Heart right ventricle (tissue), 16 donors: ENCODE results near the gene MKRN2OS. TPM values are rescaled to one million over a fixed set of nuclear protein-coding genes. Genes with fewer than 3 reads are reported as not detected.

ENCODE experiments used
- ATAC-seq, 8 donors: fragments of 200-7000 bp; cut with Tn5 transposase; one replicate each; pipeline ENCODE4 v1.9.1; 2020; ENCODE audit warnings: mild to moderate bottlenecking in 8 of 8, moderate library complexity in 8 of 8, moderate number of reproducible peaks in 1 of 8
- DNase-seq, 2 donors: peaks; one replicate each; pipeline ENCODE4 v3.0.0-alpha.2; 2020
- H3K27ac ChIP-seq, 10 donors: fragments of 200-600 bp; sonication (generic) in 2 of 10; one replicate each; pipeline versions ENCODE4 v1.5.0 to v1.8.0; 2020 to 2022; ENCODE audit warnings: mild to moderate bottlenecking in 3 of 10
- H3K27me3 ChIP-seq, 7 donors: fragments of 200-600 bp; one replicate each; pipeline ENCODE4 v1.8.0; 2021 to 2022; ENCODE audit warnings: mild to moderate bottlenecking in 2 of 7
- H3K36me3 ChIP-seq, 9 donors: fragments of 200-600 bp; sonication (generic) in 1 of 9; one replicate each; pipeline versions ENCODE4 v1.5.0 to v1.8.0; 2020 to 2022; ENCODE audit warnings: mild to moderate bottlenecking in 2 of 9
- H3K4me1 ChIP-seq, 9 donors: fragments of 200-600 bp; sonication (generic) in 1 of 9; one replicate each; pipeline versions ENCODE4 v1.5.0 to v1.8.0; 2020 to 2022; ENCODE audit warnings: mild to moderate bottlenecking in 4 of 9
- H3K4me3 ChIP-seq, 10 donors: fragments of 200-600 bp; sonication (generic) in 2 of 10; one replicate each; pipeline versions ENCODE4 v1.5.0 to v1.8.0; 2020 to 2022; ENCODE audit warnings: mild to moderate bottlenecking in 7 of 10, moderate library complexity in 2 of 10
- H3K9me3 ChIP-seq, 11 donors: fragments of 200-600 bp in 10 of 11; sonication (generic) in 2 of 11; one replicate each; pipeline versions ENCODE4 v1.5.0 to v1.8.0; 2013 to 2022; ENCODE audit warnings: mild to moderate bottlenecking in 2 of 11, control low read depth in 1 of 11, moderate library complexity in 1 of 11
- CTCF ChIP-seq, 9 donors: fragments of 200-600 bp; sonication (generic) in 2 of 9; IDR thresholded peaks; one replicate each; pipeline versions ENCODE4 v1.5.0 to v1.8.0; 2021 to 2022; ENCODE audit warnings: antibody characterized with exemption in 9 of 9, mild to moderate bottlenecking in 5 of 9, moderate library complexity in 1 of 9
- WGBS, 2 donors: extraction: QIAGEN DNeasy Blood & Tissue Kit; methylation state at CpG; one replicate each; pipeline ENCODE4 v1.1.7; 2013; ENCODE audit warnings: inconsistent platforms in 1 of 2; 5-methylcytosine and 5-hydroxymethylcytosine counted together
- intact Hi-C, 10 donors: fragments of 100-400 bp; cut with DNase I; formaldehyde crosslinking; loops; one replicate each; pipeline versions ENCODE4 v1.11.1 to v1.14.2; 2022
- polyA plus RNA-seq, 2 donors: library from polyadenylated mRNA; stranded (reverse); fragments of 200-250 nt; gene quantifications; one replicate each; pipeline ENCODE4 v1.2.3, GENCODE V29; 2013
- total RNA-seq, 10 donors: library from RNA; stranded (reverse); fragmentation: NEBNext Ultra II Directional in 3 of 10; extraction: Animal tissue kit (Norgen Biotek cat#: 25700) in 3 of 10; gene quantifications; one replicate each; pipeline versions ENCODE4 v1.2.1 to v1.2.4, GENCODE V29; 2021 to 2023
- donor health status: Arrhythmogenic right ventricular cardiomyopathy.
- donor health status: ischemic (EF 13 %, LVEDD 7.1; RV severe dilation, severe dysfunction).
- donor health status: healthy with polysubstance abuse.
- donor health status: DM: no; HTN: yes; CAD: no.
- donor health status: DM: no; HTN: no; CAD: no.
- donor health status: ischemic (EF 25% LVEDD 6.9; RV normal size, moderate dysfunction).
- donor health status: ischemic (EF 25% LVEDD 5.7; RV mildly dilated, moderate dysfunction).
- donor health status: healthy.
- donor health status: DM: yes; HTN: yes; CAD: no.
- donor health status: Ischemic cardiomyopathy.
- donor health status: ischemic (EF 35%, LVEDD 5.7; RV mildly dilated, moderate dysfunction).
- donor health status: nonischemic (EF 11% LVEDD 7.7; RV severe dilation, severe dysfunction).
- donor health status: DM: yes; HTN: yes; CAD: no.
- donor health status: PGD.
- donor health status: ischemic (EF 29% LVEDD 5.4; RV normal size, mild dysfunction).
- donor health status: nonischemic (EF 23%, LVEDD 6.1; RV moderate dilation, normal function).

Gene MKRN2OS
- total and polyA plus RNA-seq, 12 donors = 0.49 to 9.3 (median 6.2) TPM; not detected in 5

GRCh38 chr3:12536423-12536822 is 8.9 kb downstream of the MKRN2OS start:
- no peaks in the 10 kb centered on the region for H3K27me3 ChIP-seq
- H3K27ac ChIP-seq = no peak overlapping the region
- H3K36me3 ChIP-seq = peaks cover 0 to 47% (median 6%) of the 10 kb centered on the region in 9 donors
- 82 to 87% methylated on average over 6 of the region's 6 CpGs for WGBS, 2 donors
- TF ChIP-seq CTCF (IDR thresholded peaks at IDR 0.05) = peak in 3 of 9 donors; percentile 20 to 26 (median 22)
- no peak for DNase-seq
- peaks cover 0 to 3% (median 0%) of the 10 kb centered on the region in 9 donors for H3K4me1 ChIP-seq
- no peak for ATAC-seq
- intact Hi-C loops = no loop called here
- no peaks in the 10 kb centered on the region for H3K9me3 ChIP-seq
- H3K4me3 ChIP-seq = no peak overlapping the region

GRCh38 chr3:12532182-12532581 is 13.1 kb downstream of the MKRN2OS start:
- ATAC-seq (no peak), DNase-seq (no peak)
- 94 to 95% methylated on average over 5 of the region's 5 CpGs for WGBS, 2 donors
- Histone ChIP-seq H3K9me3 (no peaks in the 10 kb centered on the region), H3K4me3 (no peak overlapping the region), H3K27ac (no peak overlapping the region), H3K36me3 (peaks cover 0 to 55% (median 13%) of the 10 kb centered on the region in 9 donors), H3K27me3 (no peaks in the 10 kb centered on the region), H3K4me1 (peaks cover 0 to 3% (median 0%) of the 10 kb centered on the region in 9 donors)
- TF ChIP-seq CTCF (IDR thresholded peaks at IDR 0.05) = no peak
- intact Hi-C loops = no loop called here

- intact Hi-C loops = no loop called here
- Histone ChIP-seq H3K36me3 (peaks cover 0 to 58% (median 13%) of the 10 kb centered on the region in 9 donors), H3K27ac (no peak overlapping the region), H3K27me3 (no peaks in the 10 kb centered on the region), H3K9me3 (no peaks in the 10 kb centered on the region), H3K4me1 (peaks cover 0 to 5% (median 0%) of the 10 kb centered on the region in 9 donors), H3K4me3 (no peak overlapping the region)
- no peak for DNase-seq
- 89 to 90% methylated on average over 3 of the region's 3 CpGs for WGBS, 2 donors
- ATAC-seq = no peak
- no peak for TF ChIP-seq CTCF (IDR thresholded peaks at IDR 0.05)
Measured at GRCh38 chr3:12527757-12528143, 17.5 kb downstream of the MKRN2OS start.

- DNase-seq (peak; percentile 35 to 49), ATAC-seq (peak; percentile 65 to 93 (median 86))
- peak in 6 of 9 donors; percentile 10 to 59 (median 42) for TF ChIP-seq CTCF (IDR thresholded peaks at IDR 0.05)
- Histone ChIP-seq H3K4me3 (no peak overlapping the region), H3K9me3 (no peaks in the 10 kb centered on the region), H3K36me3 (peaks cover 0 to 42% (median 3%) of the 10 kb centered on the region in 9 donors), H3K4me1 (peaks cover 0 to 10% (median 5%) of the 10 kb centered on the region in 9 donors), H3K27me3 (no peaks in the 10 kb centered on the region), H3K27ac (peak overlapping the region in 4 of 10 donors; percentile 16 to 37 (median 26))
- WGBS, 2 donors = 40 to 77% methylated on average over 1 of the region's 1 CpG
- intact Hi-C loops = no loop called here
Measured at GRCh38 chr3:12522721-12523120, 22.6 kb downstream of the MKRN2OS start.
